H9 (cell line): ENCODE measurements around the gene TMEM220. TPM values are rescaled to one million over a fixed set of nuclear protein-coding genes. Genes with fewer than 3 reads are reported as not detected.

ENCODE experiments used
- DNase-seq: peaks from one replicate; pipeline ENCODE4 v3.0.0-alpha.2; 2017
- H2AFZ ChIP-seq: one replicate; pipeline ENCODE4 v1.6.1; 2013; ENCODE audit warnings: mild to moderate bottlenecking, low read length, control low read depth, moderate library complexity
- H2AK5ac ChIP-seq: 2 replicates; pipeline ENCODE4 v1.6.1; 2013; ENCODE audit warnings: low read length, control low read depth, mixed read lengths; ENCODE audit not compliant: insufficient read length
- H2BK120ac ChIP-seq: one replicate; pipeline ENCODE4 v1.6.1; 2013; ENCODE audit warnings: low read depth, mild to moderate bottlenecking, low read length, control low read depth, inconsistent platforms; ENCODE audit not compliant: poor library complexity, severe bottlenecking
- H2BK12ac ChIP-seq: 2 replicates; pipeline ENCODE4 v1.6.1; 2013; ENCODE audit warnings: low read length, control low read depth, mixed read lengths, low read depth; ENCODE audit not compliant: insufficient read length
- H2BK15ac ChIP-seq: 2 replicates; pipeline ENCODE4 v1.6.1; 2013; ENCODE audit warnings: low read depth, low read length, control low read depth
- H2BK20ac ChIP-seq: one replicate; pipeline ENCODE4 v1.6.1; 2013; ENCODE audit warnings: low read depth, mild to moderate bottlenecking, low read length, control low read depth, inconsistent platforms; ENCODE audit not compliant: poor library complexity, severe bottlenecking
- H2BK5ac ChIP-seq: 2 replicates; pipeline ENCODE4 v1.6.1; 2013; ENCODE audit warnings: low read length, control low read depth, mixed read lengths; ENCODE audit not compliant: insufficient read length
- H3K14ac ChIP-seq: 2 replicates; pipeline ENCODE4 v1.6.1; 2013; ENCODE audit warnings: low read length, control low read depth; ENCODE audit not compliant: insufficient read depth
- H3K18ac ChIP-seq: 2 replicates; pipeline ENCODE4 v1.6.1; 2013; ENCODE audit warnings: low read depth, mild to moderate bottlenecking, mixed read lengths, low read length, control low read depth; ENCODE audit not compliant: insufficient read length
- H3K23ac ChIP-seq: 2 replicates; pipeline ENCODE4 v1.6.1; 2013; ENCODE audit warnings: low read length, control low read depth, mixed read lengths, low read depth; ENCODE audit not compliant: insufficient read length
- H3K23me2 ChIP-seq: 2 replicates; pipeline ENCODE4 v1.6.1; 2013; ENCODE audit warnings: low read depth, mild to moderate bottlenecking, mixed read lengths, low read length, control low read depth; ENCODE audit not compliant: insufficient read length, poor library complexity, severe bottlenecking
- H3K27ac ChIP-seq: 2 replicates; pipeline ENCODE4 v1.5.1; 2013; ENCODE audit warnings: low read length, control low read depth, mixed read lengths, low read depth; ENCODE audit not compliant: insufficient read length
- H3K27me3 ChIP-seq: 2 replicates; pipeline ENCODE4 v1.6.1; 2013; ENCODE audit warnings: low read length, control low read depth, inconsistent platforms; ENCODE audit not compliant: insufficient read depth
- H3K4ac ChIP-seq: 2 replicates; pipeline ENCODE4 v1.6.1; 2013; ENCODE audit warnings: low read depth, mild to moderate bottlenecking, control low read depth, inconsistent platforms, low read length, moderate library complexity
- H3K4me1 ChIP-seq: 2 replicates; pipeline ENCODE4 v1.6.1; 2013; ENCODE audit warnings: low read length, control low read depth, inconsistent platforms; ENCODE audit not compliant: insufficient read depth
- H3K4me2 ChIP-seq: 2 replicates; pipeline ENCODE4 v1.6.1; 2013; ENCODE audit warnings: low read length, control low read depth, mixed read lengths; ENCODE audit not compliant: insufficient read length, insufficient read depth
- H3K56ac ChIP-seq: 2 replicates; pipeline ENCODE4 v1.6.1; 2013; ENCODE audit warnings: low read depth, mild to moderate bottlenecking, mixed read lengths, low read length, control low read depth; ENCODE audit not compliant: insufficient read length
- H3K79me1 ChIP-seq: 2 replicates; pipeline ENCODE4 v1.6.1; 2013; ENCODE audit warnings: low read depth, mild to moderate bottlenecking, moderate library complexity, low read length, control low read depth, inconsistent platforms; ENCODE audit not compliant: insufficient read depth, poor library complexity, severe bottlenecking
- H3K79me2 ChIP-seq: 2 replicates; pipeline ENCODE4 v1.6.1; 2013; ENCODE audit warnings: low read length, control low read depth, inconsistent platforms; ENCODE audit not compliant: insufficient read depth
- H3K9ac ChIP-seq: 2 replicates; pipeline ENCODE4 v1.6.1; 2013; ENCODE audit warnings: low read length, control low read depth, mixed read lengths; ENCODE audit not compliant: insufficient read length; ENCODE audit errors: extremely low read depth
- H3K9me3 ChIP-seq: one replicate; pipeline ENCODE4 v1.6.1; 2013; ENCODE audit warnings: low read depth, low read length, inconsistent platforms; ENCODE audit not compliant: control insufficient read depth
- H3T11ph ChIP-seq: one replicate; pipeline ENCODE4 v1.6.1; 2013; ENCODE audit warnings: mild to moderate bottlenecking, low read length, control low read depth, inconsistent platforms
- H4K20me1 ChIP-seq: one replicate; pipeline ENCODE4 v1.6.1; 2013; ENCODE audit not compliant: control insufficient read depth, insufficient read length, insufficient read depth
- H4K5ac ChIP-seq: 2 replicates; pipeline ENCODE4 v1.6.1; 2013; ENCODE audit warnings: low read depth, mild to moderate bottlenecking, mixed read lengths, low read length, control low read depth; ENCODE audit not compliant: insufficient read length
- H4K8ac ChIP-seq: replicated peaks from 2 replicates; pipeline ENCODE4 v1.6.1; 2013; ENCODE audit warnings: low read length, control low read depth, mixed read lengths, low read depth; ENCODE audit not compliant: insufficient read length
- H4K91ac ChIP-seq: 2 replicates; pipeline ENCODE4 v1.6.1; 2013; ENCODE audit warnings: low read depth, mild to moderate bottlenecking, moderate library complexity, mixed read lengths, low read length, control low read depth; ENCODE audit not compliant: insufficient read length
- H3K27ac Mint-ChIP-seq, 3 experiments: 2 replicates in 2 of 3; 3 replicates in 1 of 3; pipeline ENCODE4 v1.8.0; 2020 to 2021; ENCODE audit warnings: mixed read lengths in 3 of 3, mild to moderate bottlenecking in 1 of 3, moderate library complexity in 1 of 3
- H3K27me3 Mint-ChIP-seq: 2 replicates; pipeline ENCODE4 v1.8.0; 2021; ENCODE audit warnings: low read depth, mild to moderate bottlenecking, moderate library complexity, mixed read lengths
- H3K36me3 Mint-ChIP-seq, 3 experiments: 2 replicates in 2 of 3; 3 replicates in 1 of 3; pipeline ENCODE4 v1.8.0; 2020 to 2021; ENCODE audit warnings: low read depth in 3 of 3, mixed read lengths in 3 of 3; ENCODE audit not compliant: insufficient read depth in 1 of 3
- H3K4me1 Mint-ChIP-seq, 2 experiments: 2 replicates each; pipeline ENCODE4 v1.8.0; 2020; ENCODE audit warnings: mixed read lengths in 2 of 2
- H3K4me3 Mint-ChIP-seq, 2 experiments: 2 replicates in 1 of 2; 3 replicates in 1 of 2; pipeline ENCODE4 v1.8.0; 2020 to 2021; ENCODE audit warnings: mild to moderate bottlenecking in 2 of 2, mixed read lengths in 2 of 2, moderate library complexity in 1 of 2
- H3K9me3 Mint-ChIP-seq, 2 experiments: 2 replicates in 1 of 2; 3 replicates in 1 of 2; pipeline ENCODE4 v1.8.0; 2020; ENCODE audit warnings: mild to moderate bottlenecking in 2 of 2, mixed read lengths in 2 of 2, moderate library complexity in 1 of 2
- CTCF ChIP-seq: fragments of 200-600 bp; sonication (generic); conservative IDR thresholded peaks from 3 replicates; pipeline ENCODE4 v1.8.0; 2021; ENCODE audit warnings: antibody characterized with exemption, mild to moderate bottlenecking
- WGBS: extraction: QIAGEN DNeasy Blood & Tissue Kit; methylation state at CpG from one replicate; pipeline ENCODE4 v1.1.7; 2013; ENCODE audit warnings: missing lambda C conversion rate, low lambda C conversion rate, mixed read lengths; ENCODE audit not compliant: insufficient read length; ENCODE audit errors: extremely low coverage; 5-methylcytosine and 5-hydroxymethylcytosine counted together
- total RNA-seq: library from RNA; stranded (reverse); gene quantifications from 2 replicates; pipeline ENCODE4 v1.2.1, GENCODE V29; 2021

Gene TMEM220
- total RNA-seq, 1 experiment from 2014 or later, result 6.1 TPM

DNA sequence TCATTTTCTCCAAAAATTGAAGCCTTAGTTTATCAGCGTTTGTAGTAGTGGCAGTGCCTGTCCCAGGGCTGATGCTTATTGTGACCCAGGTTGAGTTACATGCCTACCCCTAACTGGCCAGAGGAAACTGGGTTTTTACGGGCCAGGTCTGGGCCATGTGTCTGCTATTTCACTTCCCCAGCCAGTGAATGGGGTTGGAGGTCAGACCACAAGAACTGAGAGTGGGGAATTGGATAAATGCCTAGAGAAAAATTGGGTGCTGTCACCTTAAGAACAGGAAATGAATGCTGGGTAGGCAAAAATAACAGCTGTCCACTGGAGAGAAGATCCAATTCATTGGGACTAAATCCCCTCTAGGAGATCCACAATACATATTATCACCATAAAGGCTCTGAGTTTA is 27.2 kb downstream of the TMEM220 start:
- no peaks in the 10 kb centered on the region for H4K20me1 ChIP-seq

More for the DNA sequence above, 27.2 kb downstream of the TMEM220 start:
- H3K23me2 ChIP-seq, result peaks cover 5% of the 10 kb centered on the region
- no CpG with 5 or more reads among the region's 2 CpGs for WGBS
- no peaks in the 10 kb centered on the region for H3K9me3 ChIP-seq
- H3K9me3 Mint-ChIP-seq, result no peaks in the 10 kb centered on the region
- H3K36me3 Mint-ChIP-seq, result peaks cover 3 to 22% (median 17%) of the 10 kb centered on the region in 3 experiments; a peak in 5 of 7 replicates
- H3K27me3 ChIP-seq, result no peaks in the 10 kb centered on the region
- no peak overlapping the region for H3K4ac ChIP-seq
- H3K27ac Mint-ChIP-seq, result no peak overlapping the region; a peak in 1 of 7 replicates
- H2AK5ac ChIP-seq, result no peak overlapping the region
- no peak overlapping the region for H2BK120ac ChIP-seq
- no peak overlapping the region for H2BK20ac ChIP-seq
- H2BK12ac ChIP-seq, result no peak overlapping the region
- H3K4me1 Mint-ChIP-seq, result peaks cover 11 to 15% of the 10 kb centered on the region in 2 experiments
- H3K4me2 ChIP-seq, result no peak overlapping the region
- H4K91ac ChIP-seq, result no peak overlapping the region
- H3K27ac ChIP-seq, result no peak overlapping the region
- H3K14ac ChIP-seq, result no peak overlapping the region
- no peak overlapping the region for H2BK5ac ChIP-seq
- no peak overlapping the region for H3K18ac ChIP-seq
- no peak overlapping the region for H4K8ac ChIP-seq
- H3K56ac ChIP-seq, result no peak overlapping the region
- no peak for TF ChIP-seq CTCF
- DNase-seq, result no peak
- H3K9ac ChIP-seq, result no peak overlapping the region
- H3K79me2 ChIP-seq, result no peaks in the 10 kb centered on the region
- no peak overlapping the region for H3K23ac ChIP-seq
- no peaks in the 10 kb centered on the region for H3K79me1 ChIP-seq
- no peak overlapping the region for H3K4me3 Mint-ChIP-seq
- no peak overlapping the region for H2AFZ ChIP-seq
- no peak overlapping the region for H3T11ph ChIP-seq
- no peaks in the 10 kb centered on the region for H3K27me3 Mint-ChIP-seq
- H4K5ac ChIP-seq, result no peak overlapping the region
- no peak overlapping the region for H2BK15ac ChIP-seq
- H3K4me1 ChIP-seq, result no peaks in the 10 kb centered on the region
